ENCODE measurements around the gene SMIM27.

The SMIM27 gene

GRCh38 chr9:32558408-32558934 is 6.3 kb downstream of the SMIM27 start:
- DNase-seq (ENCODE audit: low spot score): no peak

GRCh38 chr9:32565967-32566366 is 13.8 kb downstream of the SMIM27 start:
- no peak for DNase-seq (ENCODE audit: low spot score)

GRCh38 chr9:32566770-32567169 is 14.6 kb downstream of the SMIM27 start:
- peak; percentile 42 for DNase-seq (ENCODE audit: low spot score)

GRCh38 chr9:32570262-32570661 is 18.1 kb downstream of the SMIM27 start:
- DNase-seq (ENCODE audit: low spot score): no peak

- peak; percentile 63 for DNase-seq (ENCODE audit: low spot score)
These were observed 20.1 kb downstream of the SMIM27 start for GRCh38 chr9:32571969-32572899.

- peak; percentile 94 for DNase-seq (ENCODE audit: low spot score)
These were observed 20.9 kb downstream of the SMIM27 start, which contains the start of gene NDUFB6 for GRCh38 chr9:32572900-32573523. Gene NDUFB6 (minus strand): TSS chr9:32573159. CDS start chr9:32573060, 99 bp downstream.

- no peak for DNase-seq (ENCODE audit: low spot score)
These were observed 21.7 kb downstream of the SMIM27 start for GRCh38 chr9:32573821-32574220.

GRCh38 chr9:32574858-32575257 is 22.7 kb downstream of the SMIM27 start:
- no peak for DNase-seq (ENCODE audit: low spot score)

GRCh38 chr9:32577316-32577715 is 25.2 kb downstream of the SMIM27 start:
- DNase-seq (ENCODE audit: low spot score): no peak

- no peak for DNase-seq (ENCODE audit: low spot score)
These were observed 26.8 kb downstream of the SMIM27 start for GRCh38 chr9:32578976-32579375.

GRCh38 chr9:32579706-32580331 is 27.7 kb downstream of the SMIM27 start:
- DNase-seq (ENCODE audit: low spot score): peak; percentile 65

- DNase-seq (ENCODE audit: low spot score): no peak
These were observed 28.6 kb downstream of the SMIM27 start for GRCh38 chr9:32580631-32581300.

- no peak for DNase-seq (ENCODE audit: low spot score)
These were observed 29.5 kb downstream of the SMIM27 start for GRCh38 chr9:32581512-32582143.

GRCh38 chr9:32584784-32585183 is 32.7 kb downstream of the SMIM27 start:
- no peak for DNase-seq (ENCODE audit: low spot score)

- DNase-seq (ENCODE audit: low spot score): no peak
These were observed 35.8 kb downstream of the SMIM27 start for GRCh38 chr9:32587901-32588300.

- no peak for DNase-seq (ENCODE audit: low spot score)
These were observed 37.1 kb downstream of the SMIM27 start for GRCh38 chr9:32589083-32589723.

GRCh38 chr9:32590476-32590875 is 38.3 kb downstream of the SMIM27 start:
- DNase-seq (ENCODE audit: low spot score): no peak

- no peak for DNase-seq (ENCODE audit: low spot score)
These were observed 38.8 kb downstream of the SMIM27 start for GRCh38 chr9:32590898-32591297.

- no peak for DNase-seq (ENCODE audit: low spot score)
These were observed 44.2 kb downstream of the SMIM27 start for GRCh38 chr9:32596096-32596865.

- DNase-seq (ENCODE audit: low spot score): no peak
These were observed 44.8 kb downstream of the SMIM27 start for GRCh38 chr9:32596936-32597335.

Measured in ecto neural progenitor cell (in vitro differentiated cells).